Activated CD8-positive, alpha-beta memory T cell treated with anti-CD3 and anti-CD28 coated beads, Interleukin-2, amount 10 ng/mL, durations not matched to agents 7 days and 5 days (primary cell): ENCODE results near the gene MLH3. TPM values are rescaled to one million over a fixed set of nuclear protein-coding genes. Genes with fewer than 3 reads are reported as not detected.

Source experiments
- ATAC-seq: fragments of 150-1000 bp; cut with Tn5 transposase; one replicate; pipeline ENCODE4 v1.10.0; 2021; ENCODE audit warnings: moderate library complexity
- CTCF ChIA-PET: fragments of 350-600 bp; sonication (Branson Sonifier 250); formaldehyde crosslinking; loops from one replicate; lab custom pipeline; 2021; ENCODE audit warnings: antibody characterized with exemption; lab: Charles Lee
- DNase-seq: peaks from one replicate; pipeline ENCODE4 v3.0.0-alpha.2; 2020
- H3K27ac Mint-ChIP-seq: one replicate; pipeline ENCODE4 v1.8.0; 2021; ENCODE audit warnings: mild to moderate bottlenecking, mixed read lengths
- H3K27me3 Mint-ChIP-seq: one replicate; pipeline ENCODE4 v1.8.0; 2021; ENCODE audit warnings: mixed read lengths
- H3K36me3 Mint-ChIP-seq: one replicate; pipeline ENCODE4 v1.8.0; 2021; ENCODE audit warnings: mild to moderate bottlenecking, mixed read lengths
- H3K4me1 Mint-ChIP-seq: one replicate; pipeline ENCODE4 v1.8.0; 2021; ENCODE audit warnings: mixed read lengths
- H3K4me3 Mint-ChIP-seq: one replicate; pipeline ENCODE4 v1.8.0; 2021; ENCODE audit warnings: mild to moderate bottlenecking, moderate library complexity, mixed read lengths
- H3K9me3 Mint-ChIP-seq: one replicate; pipeline ENCODE4 v1.8.0; 2022; ENCODE audit warnings: low read depth, mixed read lengths
- total RNA-seq, 2 experiments: library from RNA; stranded (reverse); gene quantifications; one replicate each; pipeline ENCODE4 v1.2.3, GENCODE V29; 2021

Gene MLH3
- total RNA-seq, result 10 to 100 TPM; 15.1 to 16.2 TPM

GRCh38 chr14:75050852-75051555 is at the start of gene MLH3:
MLH3 (minus strand) TSS chr14:75051467; CDS start chr14:75049655, 1,812 bp downstream.
- CTCF ChIA-PET, result interaction anchor here (1.0 to 2.0 kb wide), 5 partner anchors 13 to 442 kb away, joined by 3 to 8 read pairs (median 5); partner anchors contain the start of gene ACYP1

GRCh38 chr14:75098682-75099081 is 47.4 kb upstream of the MLH3 start:
- Mint-ChIP-seq H3K4me3 (no peak overlapping the region), H3K27ac (no peak overlapping the region), H3K27me3 (no peaks in the 10 kb centered on the region), H3K36me3 (peaks cover 36% of the 10 kb centered on the region), H3K9me3 (no peaks in the 10 kb centered on the region), H3K4me1 (no peaks in the 10 kb centered on the region)
- CTCF ChIA-PET, result interaction anchor here (1.0 kb wide), 1 partner anchor 10 kb away, joined by 4 read pairs; no protein-coding TSS in a partner anchor
- no peak for DNase-seq
- ATAC-seq, result no peak

More at GRCh38 chr14:75050852-75051555, at the start of gene MLH3:
- Mint-ChIP-seq H3K4me3 (peak within 1 kb of the TSS; percentile 89), H3K27me3 (no peaks in the 10 kb centered on the region), H3K36me3 (peaks cover 48% of the 10 kb centered on the region), H3K4me1 (peaks cover 79% of the 10 kb centered on the region), H3K27ac (peak within 1 kb of the TSS; percentile 91), H3K9me3 (no peaks in the 10 kb centered on the region)
- peak; percentile 84 for ATAC-seq
- peak; percentile 81 for DNase-seq

DNA sequence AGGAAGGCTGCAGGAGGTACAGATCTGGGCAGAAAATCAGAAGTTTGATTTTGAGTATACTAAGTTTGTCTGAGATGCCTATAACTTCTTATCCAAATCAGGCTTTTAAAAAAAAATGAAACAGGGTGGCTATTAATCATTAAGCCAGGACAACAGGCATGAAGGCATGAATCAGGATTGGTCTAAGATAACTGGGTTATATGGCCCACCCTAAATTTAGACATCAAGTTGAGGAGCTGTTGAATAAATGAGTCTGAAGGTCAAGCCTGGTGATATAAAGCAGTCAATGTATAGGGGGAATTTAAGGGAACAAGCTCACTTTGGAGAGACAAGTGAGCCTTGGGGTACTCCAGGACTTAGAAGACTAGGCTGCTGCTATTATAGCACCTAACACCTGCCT is 46.9 kb upstream of the MLH3 start:
- Mint-ChIP-seq H3K4me1 (no peaks in the 10 kb centered on the region), H3K9me3 (no peaks in the 10 kb centered on the region), H3K4me3 (no peak overlapping the region), H3K36me3 (peaks cover 34% of the 10 kb centered on the region), H3K27ac (no peak overlapping the region), H3K27me3 (no peaks in the 10 kb centered on the region)
- DNase-seq, result no peak
- CTCF ChIA-PET, result interaction anchor here (1.0 kb wide), 1 partner anchor 9 kb away, joined by 4 read pairs; no protein-coding TSS in a partner anchor
- no peak for ATAC-seq

GRCh38 chr14:75096959-75097358 is 45.7 kb upstream of the MLH3 start:
- DNase-seq (no peak), ATAC-seq (no peak)
- H3K9me3 Mint-ChIP-seq, result no peaks in the 10 kb centered on the region
- H3K27me3 Mint-ChIP-seq, result no peaks in the 10 kb centered on the region
- H3K36me3 Mint-ChIP-seq, result peaks cover 32% of the 10 kb centered on the region
- no peak overlapping the region for H3K27ac Mint-ChIP-seq
- CTCF ChIA-PET, result interaction anchor here (1.0 kb wide), 1 partner anchor 9 kb away, joined by 3 read pairs; no protein-coding TSS in a partner anchor
- no peaks in the 10 kb centered on the region for H3K4me1 Mint-ChIP-seq
- no peak overlapping the region for H3K4me3 Mint-ChIP-seq

- Mint-ChIP-seq H3K36me3 (peaks cover 34% of the 10 kb centered on the region), H3K27ac (no peak overlapping the region), H3K4me1 (no peaks in the 10 kb centered on the region), H3K4me3 (no peak overlapping the region), H3K27me3 (no peaks in the 10 kb centered on the region), H3K9me3 (no peaks in the 10 kb centered on the region)
- no peak for ATAC-seq
- no peak for DNase-seq
- CTCF ChIA-PET, result interaction anchor here (0.7 to 1.4 kb wide), 2 partner anchors 18 to 150 kb away, joined by 3 to 9 read pairs; no protein-coding TSS in a partner anchor
These were observed 44.4 kb upstream of the MLH3 start for GRCh38 chr14:75095690-75096089.

- Mint-ChIP-seq H3K36me3 (peaks cover 33% of the 10 kb centered on the region), H3K27me3 (no peaks in the 10 kb centered on the region), H3K27ac (no peak overlapping the region), H3K4me1 (no peaks in the 10 kb centered on the region), H3K9me3 (no peaks in the 10 kb centered on the region), H3K4me3 (no peak overlapping the region)
- CTCF ChIA-PET, result interaction anchor here (1.4 kb wide), 1 partner anchor 149 kb away, joined by 9 read pairs; no protein-coding TSS in a partner anchor
- DNase-seq (no peak), ATAC-seq (no peak)
These were observed 43.6 kb upstream of the MLH3 start for GRCh38 chr14:75094896-75095295.

GRCh38 chr14:75092698-75093097 is 41.4 kb upstream of the MLH3 start:
- Mint-ChIP-seq H3K9me3 (no peaks in the 10 kb centered on the region), H3K27me3 (no peaks in the 10 kb centered on the region), H3K36me3 (peaks cover 22% of the 10 kb centered on the region), H3K4me3 (no peak overlapping the region), H3K27ac (no peak overlapping the region), H3K4me1 (no peaks in the 10 kb centered on the region)
- CTCF ChIA-PET, result interaction anchor here (1.0 kb wide), 1 partner anchor 232 kb away, joined by 3 read pairs; no protein-coding TSS in a partner anchor
- ATAC-seq, result no peak
- DNase-seq, result no peak

- H3K9me3 Mint-ChIP-seq, result no peaks in the 10 kb centered on the region
- H3K4me3 Mint-ChIP-seq, result no peak overlapping the region
- CTCF ChIA-PET, result interaction anchor here (0.8 to 7.7 kb wide), 5 partner anchors 9 to 144 kb away, joined by 3 to 86 read pairs (median 4); no protein-coding TSS in a partner anchor
- peak overlapping the region; percentile 0 for H3K27ac Mint-ChIP-seq
- no peaks in the 10 kb centered on the region for H3K27me3 Mint-ChIP-seq
- ATAC-seq, result no peak
- H3K36me3 Mint-ChIP-seq, result peaks cover 29% of the 10 kb centered on the region
- no peaks in the 10 kb centered on the region for H3K4me1 Mint-ChIP-seq
- no peak for DNase-seq
These were observed 40.0 kb upstream of the MLH3 start for GRCh38 chr14:75091251-75091650.

DNA sequence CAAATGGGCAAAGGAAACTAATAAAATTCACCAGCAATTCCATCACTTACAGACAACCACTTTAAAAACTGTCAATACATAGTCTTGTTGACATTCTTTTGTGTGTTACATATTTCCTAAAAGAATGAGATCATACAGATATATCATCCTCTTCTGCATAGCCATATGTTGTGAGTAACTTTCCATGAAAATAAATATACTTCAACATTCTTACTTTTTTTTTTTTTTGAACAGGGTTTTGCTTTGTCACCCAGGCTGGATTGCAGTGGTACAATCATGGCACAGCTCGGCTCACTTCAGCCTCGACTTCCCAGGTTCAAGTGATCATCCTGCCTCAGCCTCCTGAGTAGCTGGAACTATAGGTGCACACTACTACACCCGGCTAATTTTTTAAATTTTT is 39.1 kb upstream of the MLH3 start:
- CTCF ChIA-PET, result interaction anchor here (1.0 to 7.7 kb wide), 6 partner anchors 10 to 143 kb away, joined by 3 to 86 read pairs (median 8); partner anchors contain the start of gene ACYP1
- no peak for DNase-seq
- ATAC-seq, result no peak
- no peak overlapping the region for H3K4me3 Mint-ChIP-seq
- no peak overlapping the region for H3K27ac Mint-ChIP-seq
- H3K27me3 Mint-ChIP-seq, result no peaks in the 10 kb centered on the region
- H3K9me3 Mint-ChIP-seq, result no peaks in the 10 kb centered on the region
- no peaks in the 10 kb centered on the region for H3K4me1 Mint-ChIP-seq
- H3K36me3 Mint-ChIP-seq, result peaks cover 34% of the 10 kb centered on the region

DNA sequence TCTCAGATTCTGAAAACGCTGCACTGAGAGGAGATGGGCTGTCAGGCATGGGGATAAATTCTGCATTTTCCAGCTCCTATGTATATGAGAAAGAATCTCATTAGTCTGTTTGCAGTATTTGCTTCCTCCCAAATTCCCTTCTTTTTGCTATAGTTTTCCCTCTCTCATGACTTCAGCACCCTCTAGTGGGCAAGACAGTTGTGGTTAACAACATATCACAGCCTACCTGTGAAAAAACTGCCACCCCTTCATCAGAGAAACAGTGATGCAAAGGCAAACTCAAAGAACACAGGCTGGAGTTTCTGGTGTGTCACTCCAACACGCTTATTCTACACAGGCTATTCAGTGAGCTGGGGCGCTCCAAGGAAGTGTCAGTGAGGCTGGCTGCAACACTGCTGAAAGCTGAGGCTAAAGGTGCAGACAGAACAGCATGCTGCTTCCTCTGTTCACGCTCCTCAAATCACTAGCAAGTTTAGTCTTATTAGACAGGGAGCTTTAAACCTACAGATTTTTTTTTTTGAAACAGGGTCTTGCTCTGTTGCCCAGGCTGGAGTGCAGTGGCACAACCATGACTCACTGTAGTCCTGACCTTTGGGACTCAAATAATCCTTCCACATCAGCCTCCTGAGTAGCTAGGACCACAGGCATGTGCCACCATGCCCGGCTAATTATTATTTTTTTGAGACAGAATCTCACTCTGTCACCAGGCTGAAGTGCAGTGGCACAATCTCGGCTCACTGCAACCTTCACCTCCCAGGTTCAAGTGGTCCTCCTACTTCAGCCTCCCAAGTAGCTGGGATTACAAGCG is 37.5 kb upstream of the MLH3 start:
- peak; percentile 66 for ATAC-seq
- CTCF ChIA-PET, result interaction anchor here (0.7 to 7.7 kb wide), 49 partner anchors 8 to 480 kb away, joined by 3 to 86 read pairs (median 4); partner anchors contain the start of genes ACYP1, MLH3, PGF and RPS6KL1
- H3K36me3 Mint-ChIP-seq, result peaks cover 32% of the 10 kb centered on the region
- H3K27me3 Mint-ChIP-seq, result no peaks in the 10 kb centered on the region
- H3K4me1 Mint-ChIP-seq, result no peaks in the 10 kb centered on the region
- H3K9me3 Mint-ChIP-seq, result no peaks in the 10 kb centered on the region
- peak; percentile 57 for DNase-seq
- no peak overlapping the region for H3K4me3 Mint-ChIP-seq
- peak overlapping the region; percentile 40 for H3K27ac Mint-ChIP-seq

- Mint-ChIP-seq H3K27ac (no peak overlapping the region), H3K27me3 (no peaks in the 10 kb centered on the region), H3K4me1 (no peaks in the 10 kb centered on the region), H3K36me3 (peaks cover 34% of the 10 kb centered on the region), H3K9me3 (no peaks in the 10 kb centered on the region), H3K4me3 (no peak overlapping the region)
- ATAC-seq, result no peak
- CTCF ChIA-PET, result interaction anchor here (0.7 to 7.7 kb wide), 45 partner anchors 8 to 479 kb away, joined by 3 to 86 read pairs (median 4); partner anchors contain the start of genes ACYP1, MLH3, PGF and RPS6KL1
- DNase-seq, result no peak
These were observed 36.9 kb upstream of the MLH3 start for GRCh38 chr14:75088153-75088552.

GRCh38 chr14:75084513-75084912 is 33.2 kb upstream of the MLH3 start:
- ATAC-seq (no peak), DNase-seq (no peak)
- H3K27ac Mint-ChIP-seq, result no peak overlapping the region
- CTCF ChIA-PET, result interaction anchor here (7.7 kb wide), 1 partner anchor 137 kb away, joined by 86 read pairs; no protein-coding TSS in a partner anchor
- no peak overlapping the region for H3K4me3 Mint-ChIP-seq
- H3K9me3 Mint-ChIP-seq, result no peaks in the 10 kb centered on the region
- no peaks in the 10 kb centered on the region for H3K4me1 Mint-ChIP-seq
- H3K27me3 Mint-ChIP-seq, result no peaks in the 10 kb centered on the region
- peaks cover 41% of the 10 kb centered on the region for H3K36me3 Mint-ChIP-seq

- Mint-ChIP-seq H3K27me3 (no peaks in the 10 kb centered on the region), H3K9me3 (no peaks in the 10 kb centered on the region), H3K27ac (no peak overlapping the region)
These were observed 32.0 kb upstream of the MLH3 start for GRCh38 chr14:75083271-75083670.

More at GRCh38 chr14:75083271-75083670, 32.0 kb upstream of the MLH3 start:
- Mint-ChIP-seq H3K4me3 (no peak overlapping the region), H3K4me1 (no peaks in the 10 kb centered on the region), H3K36me3 (peaks cover 38% of the 10 kb centered on the region)
- DNase-seq (no peak), ATAC-seq (no peak)
- CTCF ChIA-PET, result interaction anchor here (1.0 to 1.9 kb wide), 5 partner anchors 19 to 222 kb away, joined by 3 to 5 read pairs (median 3); partner anchors contain the start of gene ACYP1
